Esophagus squamous epithelium (tissue), 5 donors: ENCODE measurements around the gene RBKS. TPM values are rescaled to one million over a fixed set of nuclear protein-coding genes. Genes with fewer than 3 reads are reported as not detected.

Experiments used
- DNase-seq: peaks from one replicate; lab custom pipeline; 2025; lab: John Stamatoyannopoulos, UW
- H3K27ac ChIP-seq, 4 donors: fragments of 200-600 bp; sonication (generic); one replicate each; pipeline ENCODE4 v1.5.1; 2016 to 2019; ENCODE audit warnings: mild to moderate bottlenecking in 1 of 4
- H3K27me3 ChIP-seq, 4 donors: fragments of 200-600 bp; sonication (generic); 1 replicate in 3 of 4; 2 replicates in 1 of 4; pipeline versions ENCODE4 v1.5.1 to v1.6.0; 2017 to 2021; ENCODE audit warnings: antibody characterized with exemption in 1 of 4
- H3K36me3 ChIP-seq, 3 donors: fragments of 200-600 bp; sonication (generic); one replicate each; pipeline ENCODE4 v1.5.1; 2016 to 2019
- H3K4me1 ChIP-seq, 3 donors: fragments of 200-600 bp; sonication (generic); one replicate each; pipeline ENCODE4 v1.5.1; 2017 to 2019
- H3K4me3 ChIP-seq, 4 donors: fragments of 200-600 bp; sonication (generic); 1 replicate in 3 of 4; 2 replicates in 1 of 4; pipeline ENCODE4 v1.5.1; 2016 to 2019; ENCODE audit warnings: mild to moderate bottlenecking in 2 of 4, moderate library complexity in 1 of 4
- H3K9me3 ChIP-seq, 3 donors: fragments of 200-600 bp; sonication (generic); one replicate each; pipeline ENCODE4 v1.5.1; 2016 to 2019
- POLR2A ChIP-seq, 4 donors: fragments of 450-650 bp; IDR thresholded peaks; one replicate each; pipeline ENCODE4 v1.6.1; 2017; ENCODE audit warnings: antibody characterized with exemption in 4 of 4, mild to moderate bottlenecking in 4 of 4, moderate library complexity in 3 of 4
- WGBS, 2 donors: methylation state at CpG; one replicate each; pipeline ENCODE4 v1.1.5; 2018; 5-methylcytosine and 5-hydroxymethylcytosine counted together
- intact Hi-C: fragments of 100-400 bp; cut with DNase I; formaldehyde crosslinking; loops from one replicate; pipeline ENCODE4 v1.15.0; 2022
- total RNA-seq, 4 donors: library from RNA; depleted of rRNA; stranded (reverse); fragments of >200 nt; gene quantifications; one replicate each; pipeline ENCODE4 v1.1.0, GENCODE V29; 2016
- TF ChIP-seq, protein P1 (sequence below), 6 experiments: fragments of 450-650 bp in 4 of 6; fragments of 200-600 bp in 2 of 6; sonication (generic) in 2 of 6; IDR thresholded peaks; one replicate each; pipeline ENCODE4 v1.5.1; 2016 to 2019; ENCODE audit warnings: antibody characterized with exemption in 6 of 6, mild to moderate bottlenecking in 4 of 6, moderate library complexity in 4 of 6
- donor health status: DM: yes; HTN: yes; CAD: no.

Gene RBKS
- total RNA-seq, 4 donors from 2014 or later: 1.4 to 5.2 (median 1.6) TPM

DNA sequence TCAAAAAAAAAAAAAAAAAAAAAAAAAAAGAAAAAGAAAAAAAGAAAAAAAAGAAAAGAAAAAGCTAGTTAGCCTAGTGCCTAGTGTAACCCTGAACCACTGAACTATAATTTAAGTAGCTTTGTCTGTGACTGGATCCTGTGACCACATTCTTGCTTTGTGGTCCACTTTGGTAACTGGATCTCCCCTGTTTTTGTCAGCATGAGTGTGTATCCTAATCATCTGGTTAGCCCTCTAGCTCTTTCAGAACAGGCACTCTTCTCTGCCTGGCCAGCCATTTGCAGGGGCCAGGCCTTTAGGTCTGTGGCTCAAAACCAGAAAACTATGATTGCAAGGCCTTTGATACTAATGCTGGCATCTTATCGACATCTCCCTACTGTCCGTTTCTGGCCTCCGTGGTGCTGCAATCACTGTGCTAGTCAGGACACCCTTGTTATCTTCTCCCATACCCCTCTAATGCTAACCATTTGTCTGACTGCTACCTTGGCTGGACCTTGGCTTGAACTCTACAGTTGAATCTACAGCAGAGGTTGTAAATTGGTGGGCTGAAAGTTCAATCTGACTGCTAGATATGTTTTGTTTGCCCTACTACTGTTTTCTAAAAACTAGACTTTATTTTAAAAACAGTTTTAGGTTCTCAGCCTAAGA, 40.5 kb downstream of the RBKS start:
- Histone ChIP-seq H3K27me3 (no peaks in the 10 kb centered on the region), H3K4me1 (peaks cover 0 to 4% (median 0%) of the 10 kb centered on the region in 3 donors), H3K36me3 (no peaks in the 10 kb centered on the region), H3K4me3 (no peak overlapping the region), H3K9me3 (no peaks in the 10 kb centered on the region), H3K27ac (no peak overlapping the region)
- intact Hi-C loops: no loop called here
- no peak for TF ChIP-seq POLR2A (IDR thresholded peaks at IDR 0.05)
- TF ChIP-seq, protein P1, sequence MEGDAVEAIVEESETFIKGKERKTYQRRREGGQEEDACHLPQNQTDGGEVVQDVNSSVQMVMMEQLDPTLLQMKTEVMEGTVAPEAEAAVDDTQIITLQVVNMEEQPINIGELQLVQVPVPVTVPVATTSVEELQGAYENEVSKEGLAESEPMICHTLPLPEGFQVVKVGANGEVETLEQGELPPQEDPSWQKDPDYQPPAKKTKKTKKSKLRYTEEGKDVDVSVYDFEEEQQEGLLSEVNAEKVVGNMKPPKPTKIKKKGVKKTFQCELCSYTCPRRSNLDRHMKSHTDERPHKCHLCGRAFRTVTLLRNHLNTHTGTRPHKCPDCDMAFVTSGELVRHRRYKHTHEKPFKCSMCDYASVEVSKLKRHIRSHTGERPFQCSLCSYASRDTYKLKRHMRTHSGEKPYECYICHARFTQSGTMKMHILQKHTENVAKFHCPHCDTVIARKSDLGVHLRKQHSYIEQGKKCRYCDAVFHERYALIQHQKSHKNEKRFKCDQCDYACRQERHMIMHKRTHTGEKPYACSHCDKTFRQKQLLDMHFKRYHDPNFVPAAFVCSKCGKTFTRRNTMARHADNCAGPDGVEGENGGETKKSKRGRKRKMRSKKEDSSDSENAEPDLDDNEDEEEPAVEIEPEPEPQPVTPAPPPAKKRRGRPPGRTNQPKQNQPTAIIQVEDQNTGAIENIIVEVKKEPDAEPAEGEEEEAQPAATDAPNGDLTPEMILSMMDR (IDR thresholded peaks at IDR 0.05): no peak
- no peak for DNase-seq
- WGBS, 2 donors: 93 to 100% methylated on average over 3 of the region's 3 CpGs

DNA sequence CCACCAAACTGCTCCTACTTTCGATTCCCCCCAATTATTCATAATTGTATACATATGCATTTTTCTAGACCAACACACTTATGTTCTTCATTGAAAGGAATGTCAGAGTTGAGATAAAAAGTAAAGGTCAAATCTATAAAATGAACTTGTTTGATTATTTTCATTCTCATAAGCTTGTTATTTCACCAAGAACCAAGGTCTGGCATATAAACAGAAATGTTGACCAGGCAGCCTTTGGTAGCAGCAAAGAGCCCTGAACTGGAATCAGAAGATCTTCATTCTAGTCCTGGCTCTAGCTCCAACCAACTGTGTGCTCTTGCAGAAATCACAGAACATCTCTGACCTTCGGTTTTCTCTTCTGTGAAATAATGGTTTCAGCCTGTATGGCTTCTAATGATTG, 42.9 kb downstream of the RBKS start:
- Histone ChIP-seq H3K4me3 (no peak overlapping the region), H3K4me1 (peaks cover 0 to 13% (median 0%) of the 10 kb centered on the region in 3 donors), H3K9me3 (no peaks in the 10 kb centered on the region), H3K27ac (no peak overlapping the region), H3K27me3 (no peaks in the 10 kb centered on the region), H3K36me3 (no peaks in the 10 kb centered on the region)
- DNase-seq: no peak
- intact Hi-C loops: no loop called here
- TF ChIP-seq POLR2A (IDR thresholded peaks at IDR 0.05): no peak
- TF ChIP-seq, protein P1 (IDR thresholded peaks at IDR 0.05): no peak
- 86 to 92% methylated on average over 2 of the region's 2 CpGs for WGBS, 2 donors

DNA sequence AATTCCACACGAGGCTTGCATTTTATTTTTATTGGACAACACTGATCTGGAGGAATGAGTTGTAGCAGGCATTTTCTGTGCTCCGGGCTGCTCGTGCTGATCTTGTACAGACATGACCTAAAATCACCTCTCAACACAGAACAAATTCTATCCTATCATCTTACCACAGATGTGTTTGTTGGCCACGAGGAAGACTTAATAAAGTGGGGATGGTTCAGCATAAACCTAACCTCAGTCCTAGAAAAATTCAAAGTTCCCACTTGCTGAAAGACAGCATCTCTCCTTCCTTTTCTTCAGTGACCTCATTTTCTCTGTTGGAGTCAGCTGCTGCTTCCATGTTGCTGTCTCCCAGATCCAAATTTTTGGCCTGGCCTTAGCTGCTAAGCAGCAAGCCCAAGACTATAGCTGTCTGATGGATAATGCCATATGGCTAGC, 45.3 kb downstream of the RBKS start:
- no peak for TF ChIP-seq POLR2A (IDR thresholded peaks at IDR 0.05)
- TF ChIP-seq, protein P1 (IDR thresholded peaks at IDR 0.05): no peak
- H3K4me3 ChIP-seq: no peak overlapping the region
- no peaks in the 10 kb centered on the region for H3K36me3 ChIP-seq
- H3K27me3 ChIP-seq: no peaks in the 10 kb centered on the region
- DNase-seq: no peak
- intact Hi-C loops: no loop called here
- H3K27ac ChIP-seq: no peak overlapping the region
- peaks cover 0 to 13% (median 0%) of the 10 kb centered on the region in 3 donors for H3K4me1 ChIP-seq
- no peaks in the 10 kb centered on the region for H3K9me3 ChIP-seq
- 37 to 43% methylated on average over 4 of the region's 4 CpGs for WGBS, 2 donors

DNA sequence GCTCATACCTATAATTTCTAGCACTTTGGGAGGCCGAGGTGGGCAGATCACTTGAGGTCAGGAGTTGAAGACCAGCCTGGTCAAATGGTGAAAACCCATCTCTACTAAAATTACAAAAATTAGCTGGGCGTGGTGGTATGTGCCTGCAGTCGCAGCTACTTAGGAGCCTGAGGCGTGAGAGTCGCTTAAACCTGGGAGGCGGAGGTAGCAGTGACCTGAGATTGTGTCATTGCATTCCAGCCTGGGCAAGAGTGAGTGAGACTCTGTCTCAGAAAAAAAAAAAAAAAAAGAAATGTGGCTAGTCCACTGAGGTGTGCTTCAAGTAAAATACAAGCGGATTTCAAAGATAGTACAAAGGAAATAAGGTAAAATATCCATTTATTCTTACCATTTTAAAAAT, 46.2 kb downstream of the RBKS start:
- Histone ChIP-seq H3K9me3 (no peaks in the 10 kb centered on the region), H3K4me3 (no peak overlapping the region), H3K36me3 (no peaks in the 10 kb centered on the region), H3K4me1 (peaks cover 0 to 13% (median 0%) of the 10 kb centered on the region in 3 donors), H3K27ac (no peak overlapping the region), H3K27me3 (no peaks in the 10 kb centered on the region)
- 68 to 69% methylated on average over 7 of the region's 7 CpGs for WGBS, 2 donors
- TF ChIP-seq, protein P1 (IDR thresholded peaks at IDR 0.05): no peak
- TF ChIP-seq POLR2A (IDR thresholded peaks at IDR 0.05): no peak
- no peak for DNase-seq
- intact Hi-C loops: no loop called here

DNA sequence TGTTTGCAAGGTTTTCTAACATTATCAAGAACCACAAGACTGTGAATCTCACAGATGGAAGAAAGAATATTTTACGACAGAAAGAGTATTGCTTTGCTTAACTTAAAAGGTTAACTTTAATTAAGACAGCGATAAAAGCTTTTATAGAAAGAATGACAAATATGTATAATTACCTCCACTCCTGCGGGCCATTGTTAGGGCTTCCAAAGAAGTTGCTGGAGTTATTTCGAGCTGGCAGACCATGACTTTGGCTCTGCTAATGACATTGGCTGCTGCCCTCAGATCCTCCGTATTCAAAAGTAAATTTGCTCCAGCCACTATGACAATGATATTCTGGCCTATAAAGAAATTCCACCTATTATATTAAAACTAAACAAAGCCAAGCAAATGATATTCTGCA, 47.3 kb downstream of the RBKS start:
- Histone ChIP-seq H3K4me1 (peaks cover 0 to 13% (median 0%) of the 10 kb centered on the region in 3 donors), H3K4me3 (no peak overlapping the region), H3K27ac (no peak overlapping the region), H3K36me3 (no peaks in the 10 kb centered on the region), H3K9me3 (no peaks in the 10 kb centered on the region), H3K27me3 (no peaks in the 10 kb centered on the region)
- intact Hi-C loops: no loop called here
- no peak for DNase-seq
- TF ChIP-seq, protein P1 (IDR thresholded peaks at IDR 0.05): no peak
- no peak for TF ChIP-seq POLR2A (IDR thresholded peaks at IDR 0.05)
- 86 to 92% methylated on average over 5 of the region's 5 CpGs for WGBS, 2 donors
